HG03064 (cell line): Measurements from ENCODE around the gene HEPACAM.

Experiments used
- ATAC-seq: cut with Tn5 transposase; IDR thresholded peaks from one replicate; pipeline ENCODE4 v1.9.1; 2021; ENCODE audit warnings: low read depth; ENCODE audit not compliant: unreplicated experiment

Gene HEPACAM

GRCh38 chr11:124902616-124903015, 33.2 kb downstream of the HEPACAM start:
- no peak for ATAC-seq

DNA sequence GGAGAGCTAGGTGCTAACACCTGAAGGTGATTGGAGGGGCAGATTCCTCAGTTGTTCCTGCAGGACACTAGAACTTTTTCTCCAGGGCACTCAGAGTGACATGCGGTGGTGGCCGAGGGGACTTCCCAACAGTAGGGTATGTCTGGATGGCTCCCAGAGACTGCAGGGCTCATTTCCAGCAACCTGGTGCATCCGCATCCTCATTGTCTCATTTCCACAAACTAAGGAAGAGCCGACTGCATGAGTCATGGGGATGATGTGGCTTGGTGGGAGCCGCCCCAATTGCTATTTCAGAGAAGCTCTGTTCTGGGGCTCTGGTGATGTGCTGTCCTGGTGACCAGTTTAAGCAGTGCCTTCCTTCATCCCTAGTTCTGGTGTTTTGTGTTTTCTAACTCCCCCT, 35.4 kb downstream of the HEPACAM start:
- no peak for ATAC-seq

GRCh38 chr11:124899383-124900145, 36.3 kb downstream of the HEPACAM start:
- ATAC-seq, result no peak

DNA sequence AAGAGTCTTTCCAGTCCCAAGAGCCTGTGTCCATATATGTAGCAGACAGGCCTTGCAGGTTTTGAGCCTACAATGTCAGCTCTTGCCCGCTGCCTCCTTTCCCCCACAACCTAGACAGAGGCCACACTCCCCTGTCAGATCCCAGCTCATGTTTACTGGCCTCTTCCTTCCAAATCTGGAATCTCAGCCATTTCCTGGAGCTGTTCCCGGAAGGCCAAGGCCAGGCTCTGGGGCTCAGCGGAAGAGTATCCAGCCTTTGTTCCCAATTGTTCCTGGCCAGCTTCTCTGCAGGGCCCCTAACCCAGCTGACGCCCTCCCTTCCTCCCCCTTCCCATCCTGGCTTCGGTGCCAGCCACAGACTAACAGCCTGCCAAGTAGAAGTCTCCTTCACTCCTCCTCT, 37.1 kb downstream of the HEPACAM start:
- ATAC-seq, result no peak

DNA sequence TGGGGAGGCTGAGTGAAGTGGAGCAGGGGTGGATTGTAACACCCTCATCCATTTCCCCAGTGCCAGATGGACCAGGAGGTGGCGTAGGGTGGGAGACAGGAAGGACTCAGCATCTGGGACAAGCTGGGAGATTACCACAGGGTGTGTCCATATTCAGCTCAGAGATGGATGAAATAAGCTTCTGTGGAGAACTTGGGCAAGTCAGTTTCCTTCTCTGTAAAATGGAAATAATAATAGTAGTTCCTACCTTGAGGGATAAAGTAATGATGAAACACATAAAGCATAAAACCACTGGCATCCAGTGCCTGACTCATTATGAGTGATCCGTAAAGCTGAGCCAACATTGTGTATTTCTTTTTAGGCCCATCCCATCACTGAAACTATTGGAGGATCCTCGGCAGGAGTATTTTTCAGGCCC, 37.6 kb downstream of the HEPACAM start:
- ATAC-seq, result no peak

GRCh38 chr11:124897674-124898262, 38.1 kb downstream of the HEPACAM start, which contains the start of gene ROBO4:
TSS of gene ROBO4 (minus strand) at chr11:124897865. CDS start at chr11:124897795, 70 bp downstream.
- ATAC-seq, result no peak

DNA sequence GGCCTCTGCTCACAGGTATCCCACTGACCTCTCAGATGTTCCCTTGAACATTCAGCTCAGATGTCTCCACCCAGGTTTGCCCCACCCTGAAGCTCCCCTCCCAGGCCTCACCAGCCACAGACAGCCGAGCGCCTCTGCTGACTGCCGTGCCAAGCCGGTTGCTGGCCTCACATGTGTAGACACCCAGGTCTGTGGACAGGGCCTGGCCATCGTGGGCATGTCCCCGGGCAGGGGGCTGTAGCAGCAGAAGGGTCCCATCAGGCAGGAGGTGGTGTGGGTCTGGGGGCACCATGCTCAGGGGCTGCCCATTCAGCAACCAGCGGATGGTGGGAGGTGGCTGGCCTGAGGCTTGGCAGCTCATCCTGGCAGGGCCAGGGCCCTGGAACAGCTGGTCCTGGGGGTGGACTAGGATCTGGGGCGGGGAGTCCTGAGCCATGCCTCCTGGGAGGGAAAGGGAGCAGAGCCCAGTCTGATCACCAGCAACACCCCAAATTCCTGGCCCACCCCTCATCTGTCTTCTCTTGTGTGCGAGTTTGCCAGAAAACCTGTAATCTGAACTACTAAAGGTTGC, 38.9 kb downstream of the HEPACAM start:
- ATAC-seq, result no peak

DNA sequence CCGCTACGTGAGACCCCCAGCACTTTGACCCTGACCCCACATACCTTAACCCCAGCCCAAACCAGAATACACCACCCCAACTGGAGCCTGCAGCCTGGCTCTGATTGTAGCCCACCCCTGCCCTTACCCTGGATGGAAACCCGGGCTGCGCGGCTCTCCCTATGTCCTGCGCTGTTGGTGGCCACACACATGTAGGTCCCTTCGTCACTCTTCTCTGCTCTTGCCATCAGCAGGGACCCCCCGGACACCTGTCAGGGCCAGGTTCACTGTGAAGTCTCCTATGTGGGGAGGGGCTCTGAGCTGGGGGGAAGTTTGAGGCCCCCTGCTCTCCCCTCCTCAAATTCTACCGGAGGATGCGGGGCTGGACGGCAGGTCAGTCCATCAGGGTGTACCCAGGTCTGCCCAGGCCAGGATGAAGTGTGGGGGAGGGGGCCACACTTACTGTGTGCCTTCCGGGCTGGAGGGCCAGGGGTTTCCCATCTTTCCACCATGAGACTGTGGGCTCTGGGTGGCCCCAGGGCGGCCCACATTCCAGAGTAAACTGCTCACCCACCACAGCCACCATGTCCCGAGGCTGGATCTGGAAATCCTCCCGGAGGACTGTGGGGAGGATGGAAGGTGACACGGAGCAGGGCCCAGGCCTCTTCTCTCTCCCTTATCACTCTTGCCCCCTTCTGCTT, 39.6 kb downstream of the HEPACAM start:
- ATAC-seq, result no peak

- ATAC-seq, result no peak
These were observed 40.3 kb downstream of the HEPACAM start for GRCh38 chr11:124895471-124895971.

DNA sequence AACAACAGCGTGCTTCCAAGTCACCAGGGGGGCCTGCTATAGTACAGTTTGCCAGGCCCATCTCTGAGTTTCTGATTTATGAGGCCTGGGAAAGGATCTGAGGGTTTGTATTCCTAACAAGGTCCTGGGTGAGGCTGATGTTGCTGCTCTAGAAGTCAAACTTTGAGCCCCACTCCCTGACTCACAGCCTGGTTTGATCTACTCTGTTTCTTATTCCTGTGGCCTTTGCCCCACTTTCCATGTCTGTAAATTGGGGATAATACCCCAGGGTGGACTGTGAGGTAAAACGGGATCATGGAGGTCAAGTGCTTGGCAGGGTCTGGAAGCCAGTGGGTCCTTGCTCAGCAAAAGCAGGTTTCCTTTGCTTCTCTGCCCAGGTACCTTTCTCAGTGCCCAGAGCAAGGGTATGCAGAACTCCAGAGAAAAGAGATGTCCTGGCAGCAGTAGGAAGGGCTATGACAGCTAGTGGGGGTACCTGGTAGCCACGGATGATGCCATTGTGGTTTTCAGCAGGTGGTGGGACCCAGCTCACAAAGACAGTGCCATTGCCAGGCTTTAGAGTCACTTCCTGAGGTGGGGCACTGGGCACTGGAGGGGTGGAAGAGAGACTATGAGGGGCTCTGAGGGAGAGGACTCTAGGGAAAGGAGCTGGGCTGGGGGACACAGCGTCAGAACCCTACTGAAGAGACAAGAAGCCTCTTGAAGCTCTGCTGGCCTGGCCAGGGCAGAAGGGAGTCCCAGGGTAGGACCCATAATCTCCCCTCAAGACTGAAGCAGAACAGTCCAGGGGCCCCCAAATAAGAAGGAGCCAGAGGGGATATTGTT, 41.0 kb downstream of the HEPACAM start:
- ATAC-seq, result no peak

DNA sequence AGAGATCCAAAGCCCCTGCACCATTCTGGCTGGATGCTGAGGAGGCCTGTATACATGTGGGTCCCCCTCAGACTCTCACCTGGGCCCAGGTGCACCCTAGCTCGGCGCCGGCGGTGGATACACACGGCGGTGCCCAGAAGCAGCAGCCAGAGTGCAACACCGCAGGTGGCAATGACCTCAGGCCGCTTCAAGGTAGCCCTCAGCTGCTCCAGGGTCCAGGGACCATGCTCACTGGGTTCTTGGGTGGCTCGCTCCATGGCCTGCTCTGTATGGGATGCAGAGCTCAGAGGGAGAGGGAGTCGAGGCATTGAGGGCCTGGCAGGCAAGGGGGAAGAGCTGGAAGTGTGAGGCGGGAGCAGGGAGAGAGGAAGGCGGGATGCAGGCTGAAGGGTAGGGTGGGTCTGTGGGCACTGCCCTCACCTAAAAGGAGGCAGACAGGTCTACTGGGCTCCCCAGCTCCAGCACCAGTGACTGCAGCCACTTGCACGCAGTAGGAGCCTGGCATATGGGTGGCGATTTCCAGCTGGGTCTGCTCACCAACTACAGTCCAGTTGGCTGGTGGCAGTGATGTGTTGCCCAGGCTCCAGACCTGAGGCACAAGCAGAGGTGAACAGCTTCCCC, 42.0 kb downstream of the HEPACAM start:
- ATAC-seq, result no peak

DNA sequence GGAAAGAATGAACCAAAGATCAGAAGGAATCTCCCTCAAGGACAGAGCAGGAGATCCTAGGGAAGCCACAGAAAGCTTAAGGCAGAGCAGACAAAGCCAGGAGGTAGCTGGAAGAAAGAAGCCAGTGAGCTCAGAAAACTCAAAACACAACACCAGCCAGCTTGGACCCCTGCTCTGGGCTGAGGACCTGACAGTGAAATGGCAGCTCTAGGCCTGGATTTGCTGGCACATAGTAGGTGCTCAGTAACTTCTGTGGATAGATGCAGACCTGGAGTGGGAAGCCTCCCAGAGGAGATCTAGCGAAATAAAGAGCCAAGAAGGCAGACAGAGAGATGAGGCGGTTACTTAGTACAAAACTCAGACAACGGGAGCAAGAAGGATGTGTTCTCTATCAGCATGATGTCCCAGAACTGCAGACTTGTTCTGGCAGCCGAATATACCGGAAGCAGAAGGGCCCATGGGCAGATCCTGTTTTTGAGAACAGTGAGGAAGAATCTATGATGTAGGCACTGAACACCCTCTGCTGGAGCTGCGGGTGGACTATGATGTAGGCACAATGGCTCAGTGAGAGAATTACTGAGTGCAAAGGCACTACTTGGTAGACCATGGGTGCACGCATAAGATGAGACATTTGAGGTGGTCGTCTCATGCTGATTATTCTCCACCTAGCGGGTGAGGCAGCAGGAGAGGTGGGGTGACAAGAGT, 42.9 kb downstream of the HEPACAM start:
- ATAC-seq, result no peak

DNA sequence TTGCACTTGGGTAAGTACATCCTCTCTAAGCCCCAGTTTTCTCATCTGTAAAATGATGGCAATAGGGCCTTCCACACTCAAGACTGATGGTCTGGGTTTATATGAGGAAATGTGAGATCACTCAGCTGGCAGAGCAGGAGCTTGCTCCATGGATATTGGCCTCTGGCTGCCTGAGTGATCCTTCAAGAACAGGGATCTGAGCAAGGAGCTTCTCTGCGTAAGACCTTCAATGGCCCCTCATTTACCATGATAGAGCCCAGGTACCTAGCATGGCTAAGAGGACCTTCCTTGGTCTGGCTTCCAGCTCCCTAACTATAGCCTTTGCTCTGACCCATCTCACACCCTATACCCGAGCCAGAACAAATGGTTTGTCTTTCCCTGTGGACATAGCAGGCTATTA, 43.7 kb downstream of the HEPACAM start:
- no peak for ATAC-seq

GRCh38 chr11:124891373-124891861, 44.4 kb downstream of the HEPACAM start:
- no peak for ATAC-seq

DNA sequence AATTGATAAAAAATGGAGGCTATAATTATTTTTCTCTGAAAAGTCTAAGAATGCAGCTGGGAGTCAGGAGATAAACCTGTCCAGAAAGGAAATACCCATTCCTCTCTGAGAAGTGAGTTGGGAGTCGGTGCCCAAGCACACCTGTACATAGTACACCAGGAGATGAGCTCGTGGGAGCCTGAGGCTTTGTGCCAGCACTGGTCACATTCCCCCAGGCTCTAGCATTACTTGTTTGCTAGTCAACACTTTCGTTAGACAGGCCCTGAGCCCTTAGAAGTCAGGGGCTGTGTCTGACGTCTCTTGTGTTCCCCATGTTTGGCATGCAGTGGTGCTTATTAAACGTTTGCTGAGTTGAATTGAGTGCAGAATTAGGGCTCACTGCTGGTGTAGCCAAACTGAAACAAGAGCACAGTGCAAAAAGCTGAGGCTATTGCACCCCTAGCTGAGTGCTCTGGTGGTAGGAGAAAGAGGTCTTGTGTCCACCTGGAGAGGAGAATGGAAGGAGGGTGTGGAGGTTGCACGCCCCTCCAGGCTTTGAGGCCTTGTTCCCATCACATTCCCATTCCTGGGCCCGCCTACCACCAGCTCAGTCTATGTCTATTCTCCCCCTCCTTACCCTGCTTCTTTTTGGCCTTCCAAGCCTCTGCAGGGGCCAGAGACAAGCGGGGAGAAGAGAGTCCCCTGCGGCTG, 45.0 kb downstream of the HEPACAM start:
- ATAC-seq, result no peak

GRCh38 chr11:124890151-124890550, 45.7 kb downstream of the HEPACAM start:
- no peak for ATAC-seq

- ATAC-seq, result no peak
These were observed 46.4 kb downstream of the HEPACAM start for GRCh38 chr11:124889191-124890091.

GRCh38 chr11:124887667-124888013, 48.2 kb downstream of the HEPACAM start:
- ATAC-seq, result no peak
